GM19438 (cell line): Measurements from ENCODE around the gene VWA8.
"Not testable (repeated sequence)": the region's sequence is repeated elsewhere in the genome, so short reads cannot be mapped to it uniquely, and the experiment has no call there.

Source experiments
- ATAC-seq: cut with Tn5 transposase; IDR thresholded peaks from one replicate; pipeline ENCODE4 v1.9.1; 2021; ENCODE audit warnings: low read depth; ENCODE audit not compliant: unreplicated experiment

The VWA8 gene

GRCh38 chr13:41812237-41812636 lies 148.7 kb downstream of the VWA8 start:
- no peak for ATAC-seq

- ATAC-seq = no peak
Observed at GRCh38 chr13:41811588-41812021, 149.3 kb downstream of the VWA8 start.

GRCh38 chr13:41809962-41810361 lies 150.9 kb downstream of the VWA8 start:
- ATAC-seq = no peak

- not testable (repeated sequence) for ATAC-seq
Observed at GRCh38 chr13:41803445-41803735, 157.5 kb downstream of the VWA8 start.

- ATAC-seq = no peak
Observed at GRCh38 chr13:41802684-41803444, 158.0 kb downstream of the VWA8 start.

- ATAC-seq = no peak
Observed at GRCh38 chr13:41802043-41802683, 158.7 kb downstream of the VWA8 start.

- ATAC-seq = no peak
Observed at GRCh38 chr13:41791056-41791455, 169.9 kb downstream of the VWA8 start.

GRCh38 chr13:41788552-41788951 lies 172.4 kb downstream of the VWA8 start:
- ATAC-seq = no peak

- no peak for ATAC-seq
Observed at GRCh38 chr13:41785402-41786172, 175.3 kb downstream of the VWA8 start.

GRCh38 chr13:41782086-41782485 lies 178.8 kb downstream of the VWA8 start:
- no peak for ATAC-seq

- ATAC-seq = no peak
Observed at GRCh38 chr13:41780715-41781706, 179.9 kb downstream of the VWA8 start.

- ATAC-seq = no peak
Observed at GRCh38 chr13:41775251-41775650, 185.7 kb downstream of the VWA8 start.

- ATAC-seq = no peak
Observed at GRCh38 chr13:41774605-41775218, 186.2 kb downstream of the VWA8 start.

GRCh38 chr13:41767801-41768200 lies 193.1 kb downstream of the VWA8 start:
- no peak for ATAC-seq

- ATAC-seq = no peak
Observed at GRCh38 chr13:41766439-41766838, 194.5 kb downstream of the VWA8 start.

- ATAC-seq = no peak
Observed at GRCh38 chr13:41765813-41766212, 195.1 kb downstream of the VWA8 start.

GRCh38 chr13:41765020-41765419 lies 195.9 kb downstream of the VWA8 start:
- no peak for ATAC-seq

- no peak for ATAC-seq
Observed at GRCh38 chr13:41764558-41764957, 196.4 kb downstream of the VWA8 start.

- ATAC-seq = no peak
Observed at GRCh38 chr13:41763782-41764181, 197.1 kb downstream of the VWA8 start.

- no peak for ATAC-seq
Observed at GRCh38 chr13:41762796-41763195, 198.1 kb downstream of the VWA8 start.
